ENCODE data around the gene NRXN3.

GRCh38 chr14:78307671-78308070 lies 137.5 kb downstream of the NRXN3 start:
- no peak for TF ChIP-seq CTCF (conservative IDR thresholded peaks at IDR 0.05; ENCODE audit: low read depth in 2 of 2)
- TF ChIP-seq, protein P1, sequence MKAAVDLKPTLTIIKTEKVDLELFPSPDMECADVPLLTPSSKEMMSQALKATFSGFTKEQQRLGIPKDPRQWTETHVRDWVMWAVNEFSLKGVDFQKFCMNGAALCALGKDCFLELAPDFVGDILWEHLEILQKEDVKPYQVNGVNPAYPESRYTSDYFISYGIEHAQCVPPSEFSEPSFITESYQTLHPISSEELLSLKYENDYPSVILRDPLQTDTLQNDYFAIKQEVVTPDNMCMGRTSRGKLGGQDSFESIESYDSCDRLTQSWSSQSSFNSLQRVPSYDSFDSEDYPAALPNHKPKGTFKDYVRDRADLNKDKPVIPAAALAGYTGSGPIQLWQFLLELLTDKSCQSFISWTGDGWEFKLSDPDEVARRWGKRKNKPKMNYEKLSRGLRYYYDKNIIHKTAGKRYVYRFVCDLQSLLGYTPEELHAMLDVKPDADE (IDR thresholded peaks at IDR 0.05) = no peak

Data from GM23338 (cell line).